Left lung (tissue), 10 donors: ENCODE measurements around the gene STARD7. TPM values are rescaled to one million over a fixed set of nuclear protein-coding genes. Genes with fewer than 3 reads are reported as not detected.

Experiments used
- ATAC-seq: fragments of 200-7000 bp; cut with Tn5 transposase; one replicate; pipeline ENCODE4 v1.9.1; 2020; ENCODE audit warnings: moderate library complexity
- DNase-seq, 4 donors: peaks; one replicate each; pipeline ENCODE4 v3.0.0-alpha.2; 2013 to 2020
- H3K27ac ChIP-seq, 2 donors: fragments of 200-600 bp; sonication (generic) in 1 of 2; one replicate each; pipeline versions ENCODE4 v1.5.0 to v1.8.0; 2020 to 2021
- H3K27me3 ChIP-seq, 2 donors: fragments of 200-600 bp; sonication (generic) in 1 of 2; one replicate each; pipeline versions ENCODE4 v1.5.0 to v1.8.0; 2020 to 2021
- H3K36me3 ChIP-seq, 2 donors: fragments of 200-600 bp; sonication (generic) in 1 of 2; one replicate each; pipeline versions ENCODE4 v1.5.0 to v1.8.0; 2020 to 2021
- H3K4me1 ChIP-seq, 2 donors: fragments of 200-600 bp; one replicate each; pipeline ENCODE4 v1.8.0; 2021
- H3K4me3 ChIP-seq, 2 donors: fragments of 200-600 bp; sonication (generic) in 1 of 2; one replicate each; pipeline versions ENCODE4 v1.5.0 to v1.8.0; 2020 to 2021; ENCODE audit warnings: mild to moderate bottlenecking in 1 of 2
- H3K9me3 ChIP-seq, 2 donors: fragments of 200-600 bp; sonication (generic) in 1 of 2; one replicate each; pipeline versions ENCODE4 v1.5.0 to v1.8.0; 2020 to 2021
- CTCF ChIP-seq, 2 donors: fragments of 200-600 bp; sonication (generic) in 1 of 2; IDR thresholded peaks; one replicate each; pipeline versions ENCODE4 v1.5.0 to v1.8.0; 2021; ENCODE audit warnings: antibody characterized with exemption in 2 of 2
- intact Hi-C, 2 donors: fragments of 100-400 bp; cut with DNase I; formaldehyde crosslinking; loops; one replicate each; pipeline versions ENCODE4 v1.11.2 to v1.14.2; 2022
- polyA plus RNA-seq, 6 donors: library from polyadenylated mRNA; unstranded; fragments of 120-200 nt; gene quantifications; one replicate each; pipeline ENCODE4 v1.2.1, GENCODE V29; 2013; ENCODE audit not compliant: insufficient read length in 6 of 6
- total RNA-seq, 2 donors: library from RNA; stranded (reverse); fragmentation: NEBNext Ultra II Directional; extraction: Animal tissue kit (Norgen Biotek cat#: 25700); gene quantifications; one replicate each; pipeline ENCODE4 v1.2.1, GENCODE V29; 2021
- donor health status: DM: no; HTN: yes; CAD: no.
- donor health status: DM: no; HTN: no; CAD: no.

STARD7 gene
- total and polyA plus RNA-seq, 8 donors: 99.2 to 142 (median 112) TPM

- Histone ChIP-seq H3K9me3 (no peaks in the 10 kb centered on the region), H3K4me1 (peaks cover 5 to 7% of the 10 kb centered on the region in 2 donors), H3K36me3 (peaks cover 0 to 83% of the 10 kb centered on the region in 2 donors), H3K4me3 (no peak overlapping the region), H3K27ac (no peak overlapping the region), H3K27me3 (no peaks in the 10 kb centered on the region)
- no peak for TF ChIP-seq CTCF (IDR thresholded peaks at IDR 0.05)
- no peak for DNase-seq
- ATAC-seq: no peak
- intact Hi-C loops: no loop called here
Observed at GRCh38 chr2:96191937-96192670, 16.5 kb downstream of the STARD7 start.

GRCh38 chr2:96188821-96189526, 19.7 kb downstream of the STARD7 start:
- H3K4me1 ChIP-seq: no peaks in the 10 kb centered on the region
- no peak for TF ChIP-seq CTCF (IDR thresholded peaks at IDR 0.05)
- intact Hi-C loops: no loop called here
- peaks cover 0 to 100% of the 10 kb centered on the region in 2 donors for H3K36me3 ChIP-seq
- no peaks in the 10 kb centered on the region for H3K27me3 ChIP-seq
- DNase-seq (no peak), ATAC-seq (no peak)
- H3K4me3 ChIP-seq: no peak overlapping the region
- H3K9me3 ChIP-seq: no peaks in the 10 kb centered on the region
- no peak overlapping the region for H3K27ac ChIP-seq

GRCh38 chr2:96186562-96186961, 22.1 kb downstream of the STARD7 start:
- no peak overlapping the region for H3K27ac ChIP-seq
- H3K4me1 ChIP-seq: no peaks in the 10 kb centered on the region
- DNase-seq: no peak
- no peaks in the 10 kb centered on the region for H3K27me3 ChIP-seq
- H3K36me3 ChIP-seq: peaks cover 0 to 84% of the 10 kb centered on the region in 2 donors
- intact Hi-C loops: no loop called here
- H3K9me3 ChIP-seq: no peaks in the 10 kb centered on the region
- H3K4me3 ChIP-seq: no peak overlapping the region
- TF ChIP-seq CTCF (IDR thresholded peaks at IDR 0.05): no peak
- no peak for ATAC-seq

GRCh38 chr2:96185516-96185915, 23.1 kb downstream of the STARD7 start:
- Histone ChIP-seq H3K4me1 (no peaks in the 10 kb centered on the region), H3K4me3 (no peak overlapping the region), H3K27ac (no peak overlapping the region), H3K27me3 (no peaks in the 10 kb centered on the region), H3K36me3 (peaks cover 0 to 73% of the 10 kb centered on the region in 2 donors), H3K9me3 (no peaks in the 10 kb centered on the region)
- no peak for DNase-seq
- TF ChIP-seq CTCF (IDR thresholded peaks at IDR 0.05): no peak
- ATAC-seq: no peak
- intact Hi-C loops: no loop called here

- ATAC-seq: no peak
- H3K4me1 ChIP-seq: no peaks in the 10 kb centered on the region
- H3K27ac ChIP-seq: no peak overlapping the region
- no peaks in the 10 kb centered on the region for H3K27me3 ChIP-seq
- intact Hi-C loops: no loop called here
- H3K9me3 ChIP-seq: no peaks in the 10 kb centered on the region
- DNase-seq: no peak
- no peak overlapping the region for H3K4me3 ChIP-seq
- peaks cover 0 to 68% of the 10 kb centered on the region in 2 donors for H3K36me3 ChIP-seq
- no peak for TF ChIP-seq CTCF (IDR thresholded peaks at IDR 0.05)
Observed at GRCh38 chr2:96184989-96185388, 23.6 kb downstream of the STARD7 start.
